Stimulated activated naive CD4-positive, alpha-beta T cell (primary cell): ENCODE results near the gene PBX1.

ENCODE experiments used
- DNase-seq, 6 experiments: peaks; one replicate each; lab custom pipeline; 2025; lab: John Stamatoyannopoulos, UW

The PBX1 gene

GRCh38 chr1:164617377-164618201, 58.6 kb downstream of the PBX1 start:
- DNase-seq: no peak

- no peak for DNase-seq
These were observed 59.2 kb downstream of the PBX1 start for GRCh38 chr1:164618202-164618564.

GRCh38 chr1:164619006-164619784, 60.2 kb downstream of the PBX1 start:
- DNase-seq: no peak

GRCh38 chr1:164622068-164622845, 63.3 kb downstream of the PBX1 start:
- DNase-seq: no peak

- DNase-seq: no peak
These were observed 64.8 kb downstream of the PBX1 start for GRCh38 chr1:164623805-164624204.

- no peak for DNase-seq
These were observed 65.4 kb downstream of the PBX1 start for GRCh38 chr1:164624400-164624799.

GRCh38 chr1:164625004-164625617, 66.1 kb downstream of the PBX1 start:
- no peak for DNase-seq

- no peak for DNase-seq
These were observed 69.8 kb downstream of the PBX1 start for GRCh38 chr1:164628772-164629171.

GRCh38 chr1:164629971-164630370, 71.0 kb downstream of the PBX1 start:
- DNase-seq: no peak

- DNase-seq: no peak
These were observed 71.8 kb downstream of the PBX1 start for GRCh38 chr1:164630626-164631396.

- DNase-seq: no peak
These were observed 72.8 kb downstream of the PBX1 start for GRCh38 chr1:164631751-164632150.

- DNase-seq: no peak
These were observed 75.0 kb downstream of the PBX1 start for GRCh38 chr1:164633997-164634396.

GRCh38 chr1:164635059-164635802, 76.2 kb downstream of the PBX1 start:
- no peak for DNase-seq

GRCh38 chr1:164635803-164636731, 77.1 kb downstream of the PBX1 start:
- DNase-seq: no peak

GRCh38 chr1:164636757-164637156, 77.8 kb downstream of the PBX1 start:
- DNase-seq: no peak

GRCh38 chr1:164637461-164638375, 78.7 kb downstream of the PBX1 start:
- DNase-seq: no peak

GRCh38 chr1:164638492-164639202, 79.7 kb downstream of the PBX1 start:
- no peak for DNase-seq
